Measurements from ENCODE around the gene ZNF22. TPM values are rescaled to one million over a fixed set of nuclear protein-coding genes. Genes with fewer than 3 reads are reported as not detected.
A peak's percentile ranks its signal among the peaks of the same experiment; 100 is the strongest.

The ZNF22 gene
- total RNA-seq, 1 donor from 2014 or later, result 12.9 TPM

GRCh38 chr10:44988957-44989585 is 11.7 kb upstream of the ZNF22 start:
- no peak for DNase-seq (ENCODE audit: low spot score)
- no peak for ATAC-seq

- ATAC-seq, result no peak
- no peak for DNase-seq (ENCODE audit: low spot score)
These were observed 11.0 kb upstream of the ZNF22 start for GRCh38 chr10:44989597-44990301.

GRCh38 chr10:44990302-44990655 is 10.4 kb upstream of the ZNF22 start:
- DNase-seq (ENCODE audit: low spot score), result peak; percentile 47
- peak; percentile 67 for ATAC-seq

- no peak for ATAC-seq
- peak; percentile 42 for DNase-seq (ENCODE audit: low spot score)
These were observed 9.8 kb upstream of the ZNF22 start for GRCh38 chr10:44990965-44991364.

- DNase-seq (ENCODE audit: low spot score) (peak; percentile 42), ATAC-seq (no peak)
These were observed 9.2 kb upstream of the ZNF22 start for GRCh38 chr10:44991571-44991970.

- ATAC-seq (peak; percentile 49), DNase-seq (ENCODE audit: low spot score) (peak; percentile 83)
These were observed 8.5 kb upstream of the ZNF22 start for GRCh38 chr10:44992070-44992731.

- no peak for ATAC-seq
These were observed 7.9 kb upstream of the ZNF22 start for GRCh38 chr10:44992732-44993225.

GRCh38 chr10:44993226-44993921 is 7.3 kb upstream of the ZNF22 start:
- DNase-seq (ENCODE audit: low spot score), result no peak
- no peak for ATAC-seq

More at GRCh38 chr10:44992732-44993225, 7.9 kb upstream of the ZNF22 start:
- no peak for DNase-seq (ENCODE audit: low spot score)

GRCh38 chr10:44993922-44994751 is 6.6 kb upstream of the ZNF22 start:
- ATAC-seq (no peak), DNase-seq (ENCODE audit: low spot score) (no peak)

- DNase-seq (ENCODE audit: low spot score) (peak; percentile 60), ATAC-seq (peak; percentile 20)
These were observed 5.8 kb upstream of the ZNF22 start for GRCh38 chr10:44994752-44995530.

GRCh38 chr10:44995581-44995913 is 5.2 kb upstream of the ZNF22 start:
- ATAC-seq (no peak), DNase-seq (ENCODE audit: low spot score) (no peak)

GRCh38 chr10:44995914-44996669 is 4.6 kb upstream of the ZNF22 start:
- DNase-seq (ENCODE audit: low spot score) (peak; percentile 82), ATAC-seq (peak; percentile 59)

- DNase-seq (ENCODE audit: low spot score), result no peak
These were observed 3.5 kb upstream of the ZNF22 start for GRCh38 chr10:44997105-44997748.

GRCh38 chr10:44998146-44998631 is 2.5 kb upstream of the ZNF22 start:
- no peak for ATAC-seq
- DNase-seq (ENCODE audit: low spot score), result no peak

More at GRCh38 chr10:44997105-44997748, 3.5 kb upstream of the ZNF22 start:
- ATAC-seq, result no peak

GRCh38 chr10:45000138-45000751 is 478 bp upstream of the ZNF22 start:
- DNase-seq (ENCODE audit: low spot score) (peak; percentile 75), ATAC-seq (peak; percentile 40)

- peak; percentile 85 for DNase-seq (ENCODE audit: low spot score)
- ATAC-seq, result peak; percentile 63
These were observed 842 bp downstream of the ZNF22 start for GRCh38 chr10:45001381-45002148.

GRCh38 chr10:45003432-45004000 is 2.8 kb downstream of the ZNF22 start:
- ATAC-seq (no peak), DNase-seq (ENCODE audit: low spot score) (no peak)
